NCI-H82 treated with DMSO at 0.1 percent for 48 hours (cell line): ENCODE results near the gene KLHL29.
"Not testable (repeated sequence)": the region's sequence is repeated elsewhere in the genome, so short reads cannot be mapped to it uniquely, and the experiment has no call there.

ENCODE experiments used
- DNase-seq: peaks from one replicate; lab custom pipeline; 2025; ENCODE audit not compliant: unreplicated experiment; lab: John Stamatoyannopoulos, UW

Gene KLHL29

DNA sequence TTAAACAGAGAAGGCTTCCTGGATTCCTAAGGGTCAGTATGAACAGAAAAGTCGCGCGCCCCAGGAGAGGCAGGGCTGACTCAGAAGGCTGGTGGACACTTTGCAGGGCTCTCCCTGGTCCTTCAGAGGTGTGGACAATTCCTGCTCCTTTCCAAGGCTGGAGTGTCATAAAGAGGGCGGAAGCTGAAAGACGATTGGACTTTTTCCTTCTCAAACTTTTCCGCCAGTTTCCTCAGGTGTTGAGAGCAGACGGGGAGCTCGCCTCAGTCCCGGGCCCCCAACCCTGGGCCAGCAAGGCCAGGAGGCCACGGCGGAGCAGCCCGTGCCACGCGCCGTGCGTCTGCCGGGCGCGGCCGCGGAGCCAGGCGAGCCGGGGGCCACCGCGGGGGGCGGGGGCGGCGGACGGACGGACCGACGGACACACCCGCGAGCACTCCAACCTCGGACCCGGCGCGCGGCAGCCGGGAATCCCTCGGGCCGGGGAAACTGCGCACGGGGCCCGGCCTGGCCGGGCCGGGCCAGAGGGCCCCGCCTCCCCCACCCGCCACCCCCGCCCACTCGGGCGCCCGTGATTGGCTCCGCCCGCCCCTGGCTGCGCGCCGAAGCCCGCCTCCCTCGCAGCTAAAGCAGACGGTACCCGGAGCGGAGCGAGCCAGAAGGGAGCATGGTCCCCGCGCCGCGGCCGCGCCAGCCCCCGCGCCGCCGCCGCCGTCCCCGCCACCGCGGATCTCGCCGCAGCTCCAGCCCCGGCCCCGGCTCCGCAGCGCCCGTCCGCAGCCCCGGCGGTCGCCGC, at the start of gene KLHL29:
Gene KLHL29, plus strand, starts transcription at position 629 of the 793 bp plus-strand sequence. CDS start 177,018 bp downstream, outside the sequence.
- DNase-seq, result no peak

DNA sequence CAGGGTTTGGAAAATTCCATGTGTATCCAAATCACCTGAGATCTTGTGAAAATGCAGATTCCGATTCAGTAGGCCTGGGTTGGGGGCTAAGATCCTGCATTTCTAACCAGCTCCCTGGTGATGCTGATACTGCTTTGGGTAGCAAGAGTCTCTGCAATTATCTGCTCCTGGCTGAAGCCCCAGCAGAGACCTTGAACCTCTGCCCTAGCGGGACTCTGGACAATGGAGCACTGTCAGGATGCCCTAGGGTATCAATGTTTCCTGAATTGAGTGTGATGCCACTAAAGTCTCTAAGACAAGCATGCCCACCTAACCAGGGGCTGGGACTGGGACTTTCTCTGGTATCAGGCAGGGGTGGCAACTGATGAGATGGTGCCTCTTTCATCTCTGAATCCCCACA, 49.4 kb upstream of the KLHL29 start:
- DNase-seq, result no peak

DNA sequence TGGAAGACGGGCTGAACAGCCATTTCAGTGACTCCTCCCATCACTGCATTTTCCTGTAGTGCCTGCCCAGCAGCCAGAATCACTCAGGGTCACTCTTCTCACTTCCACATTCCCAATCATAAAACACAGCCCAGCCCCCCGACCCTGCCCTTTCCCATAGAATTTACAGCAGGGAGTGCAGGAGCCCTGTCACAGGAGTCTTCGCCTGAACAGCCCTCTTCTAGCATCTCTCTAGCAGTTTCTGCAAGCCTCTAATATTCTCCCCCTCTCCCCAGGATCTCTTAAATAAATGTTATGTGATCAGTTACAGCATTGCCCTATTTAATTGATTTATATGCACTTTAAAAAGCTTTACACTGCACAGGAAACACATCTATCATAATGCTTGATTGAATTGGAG, 42.9 kb upstream of the KLHL29 start:
- DNase-seq, result no peak

DNA sequence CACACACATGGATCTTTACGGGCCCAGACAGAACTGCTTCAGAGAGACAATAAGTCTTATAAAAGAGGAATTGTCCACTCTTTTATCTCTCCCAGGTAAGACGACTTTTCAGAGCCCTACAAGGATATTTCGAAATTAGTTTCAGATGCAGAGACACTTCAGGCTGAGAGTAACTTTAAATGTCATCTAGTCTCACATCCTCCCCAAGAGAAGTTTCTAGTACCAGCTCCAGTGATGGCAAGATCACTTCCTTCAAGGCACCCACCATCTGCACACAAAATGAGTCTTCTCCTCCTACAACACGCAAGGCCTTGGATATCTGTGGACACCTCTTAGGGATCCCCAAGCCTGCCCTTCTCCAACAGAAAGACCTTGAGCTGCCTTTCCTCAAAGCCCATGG, 39.0 kb upstream of the KLHL29 start:
- no peak for DNase-seq

DNA sequence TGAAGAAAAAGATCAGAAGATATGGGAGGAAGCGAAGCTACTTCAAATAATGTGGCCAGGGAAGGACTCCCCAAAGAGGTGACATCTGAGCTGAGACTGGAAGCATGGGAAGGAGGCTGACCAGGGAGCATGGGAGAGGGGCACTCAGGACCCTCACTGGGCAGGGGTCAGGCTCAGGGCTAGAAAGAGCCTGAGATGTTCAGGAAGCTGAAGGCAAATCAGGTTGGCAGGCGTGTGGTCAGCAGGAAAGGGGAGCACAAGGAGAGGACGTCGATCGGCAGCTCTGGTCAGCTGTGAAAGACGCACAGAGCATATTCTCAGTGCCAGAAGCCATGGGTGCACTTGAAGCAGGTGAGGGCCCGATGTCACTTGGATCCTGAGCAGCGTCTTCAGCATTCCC, 38.2 kb upstream of the KLHL29 start:
- no peak for DNase-seq

DNA sequence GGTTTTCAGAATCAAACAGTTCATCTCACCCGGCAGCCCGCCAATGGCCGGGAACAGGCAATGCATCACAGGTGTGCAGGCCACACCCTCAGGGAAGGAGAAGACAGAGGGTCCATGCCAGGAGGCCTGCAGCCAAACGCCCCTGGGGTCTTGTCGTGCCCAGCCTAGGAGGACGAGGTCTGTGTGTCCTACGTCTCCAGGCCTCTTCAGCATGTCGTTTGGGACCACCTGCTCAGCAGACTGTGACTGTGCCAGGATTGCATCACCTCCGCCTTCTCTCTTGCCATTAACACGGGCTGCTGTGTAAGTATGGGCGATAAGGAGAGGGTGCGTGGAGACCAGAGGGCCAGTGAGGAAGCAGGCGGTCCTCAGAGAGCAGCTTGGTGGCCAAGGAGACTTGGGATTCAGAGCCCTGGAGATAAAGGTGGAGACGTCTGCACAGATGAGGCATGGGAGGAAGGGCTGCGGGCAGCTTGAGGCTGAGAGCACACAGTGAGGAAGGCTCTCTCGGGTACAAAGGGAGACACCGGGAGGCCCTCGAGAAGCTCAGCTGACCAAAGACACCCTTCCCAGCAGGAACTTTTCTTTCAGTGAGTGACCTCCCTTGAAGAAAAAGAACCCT, 37.4 kb upstream of the KLHL29 start:
- no peak for DNase-seq

DNA sequence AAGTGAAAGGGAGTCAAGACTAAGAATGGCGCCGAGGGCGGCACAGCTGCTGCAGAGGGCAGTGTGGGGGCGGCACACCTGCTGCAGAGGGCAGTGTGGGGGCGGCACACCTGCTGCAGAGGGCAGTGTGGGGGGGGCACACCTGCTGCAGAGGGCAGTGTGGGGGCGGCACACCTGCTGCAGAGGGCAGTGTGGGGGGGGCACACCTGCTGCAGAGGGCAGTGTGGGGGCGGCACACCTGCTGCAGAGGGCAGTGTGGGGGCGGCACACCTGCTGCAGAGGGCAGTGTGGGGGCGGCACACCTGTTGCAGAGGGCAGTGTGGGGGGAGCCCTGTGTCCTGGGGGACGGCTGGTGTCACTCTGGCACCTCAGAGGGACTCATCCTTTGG, 36.9 kb upstream of the KLHL29 start:
- not testable (repeated sequence) for DNase-seq

DNA sequence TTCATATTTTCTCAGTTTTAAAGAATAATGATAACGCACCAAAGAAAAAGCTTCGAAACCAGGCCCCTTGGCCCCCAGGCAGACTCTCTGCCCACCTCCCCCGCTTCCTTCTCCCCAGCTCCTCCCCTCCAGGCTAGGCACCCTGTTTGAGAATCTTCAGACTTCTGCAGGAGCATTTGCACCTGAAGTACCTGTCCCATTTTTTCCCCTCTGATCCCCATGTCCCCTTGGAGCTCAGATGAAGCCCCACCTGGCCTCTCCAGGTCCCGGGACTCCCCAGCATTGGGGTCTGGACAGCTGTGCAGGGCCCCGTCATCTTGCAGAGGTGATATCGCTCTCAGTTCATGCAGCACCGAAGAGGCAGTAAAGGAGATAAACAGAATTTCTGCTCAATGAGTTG, 35.5 kb upstream of the KLHL29 start:
- DNase-seq, result no peak

DNA sequence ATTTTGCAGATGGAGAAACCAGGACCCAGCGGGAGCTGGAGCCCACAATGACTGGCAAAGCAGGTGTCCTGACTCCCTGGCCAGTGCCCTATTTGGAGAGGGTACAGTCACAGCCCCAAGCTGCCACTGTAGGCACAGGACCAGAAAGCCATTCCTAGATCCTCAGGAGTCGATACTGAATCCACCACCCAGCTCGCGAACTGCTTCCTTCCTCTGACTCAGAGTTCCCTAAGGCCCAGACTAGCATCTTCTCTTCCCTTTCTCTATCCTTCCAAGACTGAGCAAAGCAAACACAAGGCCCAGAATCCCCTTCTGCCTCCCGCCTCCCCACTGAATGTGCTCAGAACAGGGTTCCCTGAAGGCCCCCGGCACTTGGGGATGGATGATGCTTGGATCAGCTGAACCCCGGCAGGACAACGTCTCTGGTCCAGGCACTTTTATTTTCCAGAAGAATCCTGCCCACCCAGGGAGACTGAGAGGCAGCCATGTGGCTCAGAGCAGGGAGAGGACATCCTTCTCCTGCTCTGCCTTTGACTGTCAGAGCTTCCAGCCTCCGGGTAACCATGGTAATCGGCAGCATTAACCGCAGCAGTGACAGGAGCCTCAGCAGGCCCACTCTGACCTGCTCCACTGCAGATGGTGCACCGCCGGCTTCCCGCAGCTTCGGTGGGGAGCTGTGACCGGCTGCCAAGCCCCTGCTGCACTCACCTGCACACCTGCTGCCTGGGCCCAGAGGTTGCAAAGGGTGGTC, 34.8 kb upstream of the KLHL29 start:
- DNase-seq, result no peak

DNA sequence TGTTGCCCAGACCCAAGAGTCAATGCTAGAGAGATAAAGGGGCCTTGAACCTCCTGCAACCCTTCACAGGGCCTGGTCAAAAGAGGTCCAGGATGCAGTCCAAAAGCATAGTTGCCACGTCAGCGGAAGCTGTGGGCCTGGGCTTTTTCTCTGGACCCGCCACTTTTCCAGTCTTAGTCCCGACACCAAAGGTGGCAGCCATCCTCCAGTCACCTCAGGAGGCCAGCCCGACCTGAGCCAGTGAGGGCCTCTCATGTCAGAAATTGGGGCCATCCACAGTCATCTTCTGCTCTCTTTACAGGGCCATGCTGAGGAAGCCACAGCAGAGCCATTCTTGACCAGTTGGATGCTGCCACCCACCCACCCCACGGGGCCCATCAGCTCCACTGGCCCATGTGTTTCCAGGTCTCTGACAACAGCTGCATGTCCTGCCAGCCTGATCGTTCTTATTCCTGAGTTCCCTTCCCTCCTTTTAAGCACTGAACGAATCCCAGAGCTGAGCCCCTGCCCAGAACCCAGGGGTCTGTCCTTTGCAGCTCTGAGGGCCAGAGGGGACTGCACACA, 34.1 kb upstream of the KLHL29 start:
- no peak for DNase-seq

DNA sequence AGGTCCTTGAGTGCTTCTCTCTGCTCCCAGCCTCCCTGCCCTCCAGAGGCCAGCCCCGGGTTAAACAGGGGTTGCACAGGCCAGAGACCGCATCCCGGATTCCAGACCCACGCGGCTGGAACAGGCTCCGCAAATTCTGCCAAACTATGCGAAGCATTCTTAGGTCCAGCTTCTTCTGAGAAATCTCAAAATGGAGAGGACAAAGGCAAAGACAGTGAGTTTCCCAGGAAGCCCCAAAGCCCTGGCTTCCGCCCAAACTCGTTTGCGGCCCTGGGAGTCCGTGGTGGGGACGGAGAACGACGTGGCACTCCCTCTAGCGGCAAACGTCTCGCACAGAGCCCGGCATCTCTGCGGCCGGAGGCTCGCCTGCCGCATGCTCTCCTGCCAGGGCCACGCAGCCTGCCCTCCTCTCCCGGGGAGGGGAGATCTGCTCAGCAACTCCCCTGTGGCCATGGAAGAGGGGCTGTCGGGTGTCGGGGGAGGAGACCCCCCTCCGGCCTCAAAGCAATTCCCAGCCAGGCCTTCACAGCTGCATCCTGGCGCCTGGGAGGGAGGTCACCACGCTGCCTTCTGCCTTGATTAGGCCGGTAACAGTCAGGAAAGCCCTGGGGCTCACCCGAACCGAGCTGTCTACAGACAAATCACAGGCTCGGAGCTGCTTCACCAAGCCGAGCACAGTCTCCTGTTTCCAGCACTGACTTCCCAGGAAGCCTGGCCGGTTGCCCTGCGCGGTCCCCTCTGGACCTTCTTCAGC, 33.4 kb upstream of the KLHL29 start:
- no peak for DNase-seq

DNA sequence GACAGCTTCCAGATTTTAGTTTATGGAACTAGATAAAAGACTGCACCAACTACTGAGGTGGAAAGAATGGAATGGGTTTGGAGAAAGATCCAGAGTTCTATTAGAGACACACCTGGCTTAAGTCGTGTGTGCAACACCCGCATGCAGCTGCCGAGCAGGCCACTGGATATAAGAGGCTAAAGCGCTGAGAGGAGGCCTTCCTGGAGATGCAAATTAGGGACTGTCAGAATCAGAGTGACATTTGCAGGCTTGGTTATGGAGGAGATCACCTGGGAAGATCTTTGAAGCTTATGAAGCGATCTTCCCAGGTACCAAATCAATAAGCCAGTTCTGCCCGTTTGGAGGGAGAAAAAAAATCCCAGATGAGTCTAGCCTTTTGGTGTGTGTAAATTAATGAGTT, 30.4 kb upstream of the KLHL29 start:
- no peak for DNase-seq

DNA sequence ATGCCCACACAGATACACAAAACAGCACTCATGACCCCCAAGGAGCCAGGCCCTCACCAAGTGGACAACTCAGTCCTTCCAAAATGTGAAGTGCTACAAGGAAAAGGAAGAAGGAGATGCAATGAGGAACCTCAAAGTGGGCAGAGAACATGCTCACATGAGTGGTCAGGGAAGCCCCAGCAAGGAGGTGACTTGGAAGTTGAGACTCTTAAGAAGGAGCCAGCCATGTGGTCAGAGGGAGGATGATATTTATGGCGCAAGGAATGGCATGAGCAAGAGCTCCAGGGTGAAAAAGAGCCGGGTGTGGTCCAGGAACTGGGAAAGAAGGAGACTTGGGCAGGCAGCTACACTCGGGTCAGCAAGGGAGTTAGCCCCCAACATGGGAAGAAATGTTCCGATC, 30.0 kb upstream of the KLHL29 start:
- no peak for DNase-seq

DNA sequence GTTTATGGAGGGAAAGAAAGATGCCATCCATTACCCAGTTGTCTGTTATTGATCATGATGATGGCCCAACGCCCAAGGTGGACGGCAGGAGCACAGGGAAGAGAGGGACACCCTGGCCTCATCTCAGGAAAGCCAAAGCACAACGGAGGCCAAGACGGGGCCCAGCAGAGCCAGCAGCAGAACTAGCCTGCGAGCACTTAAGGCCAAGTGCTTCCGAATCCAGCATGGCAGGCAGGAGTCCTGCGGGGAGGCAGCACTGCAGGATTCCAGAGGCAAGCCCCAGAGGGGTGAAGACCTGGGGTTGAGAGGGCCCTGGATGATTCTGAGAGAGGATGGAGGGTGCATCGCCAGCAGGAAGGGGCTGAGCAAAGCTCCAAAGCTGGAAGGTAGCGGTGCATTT, 28.3 kb upstream of the KLHL29 start:
- no peak for DNase-seq

DNA sequence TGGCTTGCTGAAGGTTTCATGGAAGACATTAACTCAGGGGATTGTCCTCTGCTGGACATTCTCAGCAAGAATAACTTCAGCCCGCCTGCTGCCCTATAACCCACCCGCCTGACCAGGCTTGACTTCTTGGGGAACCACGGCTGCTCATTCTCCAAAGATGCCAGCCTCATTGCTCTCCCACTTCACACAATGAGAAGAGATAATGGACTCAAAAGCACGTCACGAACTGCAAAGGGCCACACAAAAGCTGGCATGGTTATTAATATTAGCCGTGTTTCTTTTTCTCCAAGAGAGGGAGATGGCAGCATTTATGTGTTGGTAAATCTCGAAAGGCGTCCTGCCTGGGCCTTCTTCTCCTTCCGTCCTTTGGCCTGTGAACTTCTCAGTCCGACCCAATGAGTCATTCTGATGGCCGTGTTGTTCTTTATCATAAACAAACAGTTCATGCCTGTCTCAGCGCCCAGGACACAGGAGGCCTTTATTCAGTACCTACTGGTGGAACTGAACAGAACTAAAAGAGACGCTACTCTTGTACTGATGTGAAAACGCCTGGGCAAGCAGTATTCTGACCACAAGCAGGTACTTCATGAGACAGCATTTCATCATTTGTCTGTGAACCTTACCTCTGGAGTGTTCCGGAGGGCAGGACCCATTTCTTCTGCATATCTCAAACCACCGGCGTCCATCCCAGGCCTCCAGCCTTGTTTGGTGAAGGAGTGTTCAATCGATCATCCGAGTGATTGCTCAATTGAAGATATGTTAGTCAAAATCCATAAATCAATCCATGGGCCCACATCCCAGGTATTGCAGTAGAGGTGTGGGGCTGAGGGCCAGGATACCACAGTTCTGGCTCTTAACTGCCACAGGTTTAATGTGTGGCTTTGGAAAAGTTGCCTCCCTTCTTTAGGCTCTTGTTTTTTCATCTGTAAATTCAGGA, 25.1 kb upstream of the KLHL29 start:
- no peak for DNase-seq

DNA sequence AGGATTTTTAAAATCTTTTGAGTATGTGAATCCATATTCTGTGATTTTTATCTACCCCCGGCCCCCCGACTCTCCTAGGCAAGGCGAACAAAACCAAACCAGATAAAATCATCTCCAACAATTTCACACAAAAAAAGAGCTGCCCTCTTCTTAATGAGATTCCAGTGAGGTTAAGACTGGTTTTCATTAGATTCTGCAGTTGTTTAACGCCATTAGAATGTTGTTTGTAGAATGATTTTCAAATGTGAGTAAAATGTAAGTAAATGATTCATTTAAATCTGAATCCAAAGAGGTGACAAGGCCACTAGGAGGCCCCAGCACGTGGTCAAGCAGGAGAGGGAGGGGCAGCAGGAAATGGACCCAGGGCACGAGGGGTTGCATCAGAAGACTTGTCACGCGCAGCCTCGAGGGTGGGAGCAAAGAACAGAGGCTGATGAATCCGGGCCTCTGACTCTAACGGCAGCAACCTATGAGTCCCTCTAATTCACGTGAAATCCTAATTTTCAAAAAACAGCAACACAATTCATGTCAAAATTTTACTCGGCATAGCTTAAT, 24.3 kb upstream of the KLHL29 start:
- DNase-seq, result no peak

DNA sequence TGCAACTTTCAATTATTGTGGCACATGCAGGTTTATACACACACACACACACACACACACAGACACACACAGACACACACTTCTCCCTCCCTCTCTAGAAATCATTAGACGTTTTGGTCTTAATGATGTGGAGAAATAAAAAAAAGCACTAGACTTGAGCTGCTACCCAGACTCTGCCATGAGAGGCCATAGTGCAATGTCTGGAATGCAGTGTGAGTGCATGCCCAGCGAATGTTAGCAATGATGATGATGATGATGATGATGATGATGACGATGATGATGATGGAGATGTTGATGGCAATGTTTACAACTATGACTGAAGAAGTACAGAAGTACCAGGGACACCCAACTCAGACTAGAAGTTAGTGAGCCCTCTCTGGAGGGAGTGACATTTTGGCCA, 23.8 kb upstream of the KLHL29 start:
- no peak for DNase-seq

DNA sequence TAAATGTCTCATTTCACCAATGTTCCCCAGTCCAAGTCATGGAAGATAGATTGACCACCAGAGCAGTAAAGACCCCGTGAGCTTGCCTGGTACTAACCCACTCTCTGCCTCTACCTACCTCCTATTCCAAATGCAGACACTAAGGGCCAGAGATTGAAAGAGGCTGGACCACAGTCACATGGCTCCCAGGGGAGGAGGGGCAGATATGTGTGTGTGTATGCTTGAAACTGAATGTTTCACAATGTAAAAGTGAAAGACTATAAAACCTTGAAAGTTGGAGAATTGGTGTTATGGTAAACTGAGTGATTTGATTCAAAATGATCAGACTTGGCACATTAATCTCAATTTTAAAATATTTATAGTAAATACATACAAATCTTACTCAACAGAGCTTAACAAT, 21.7 kb upstream of the KLHL29 start:
- no peak for DNase-seq

DNA sequence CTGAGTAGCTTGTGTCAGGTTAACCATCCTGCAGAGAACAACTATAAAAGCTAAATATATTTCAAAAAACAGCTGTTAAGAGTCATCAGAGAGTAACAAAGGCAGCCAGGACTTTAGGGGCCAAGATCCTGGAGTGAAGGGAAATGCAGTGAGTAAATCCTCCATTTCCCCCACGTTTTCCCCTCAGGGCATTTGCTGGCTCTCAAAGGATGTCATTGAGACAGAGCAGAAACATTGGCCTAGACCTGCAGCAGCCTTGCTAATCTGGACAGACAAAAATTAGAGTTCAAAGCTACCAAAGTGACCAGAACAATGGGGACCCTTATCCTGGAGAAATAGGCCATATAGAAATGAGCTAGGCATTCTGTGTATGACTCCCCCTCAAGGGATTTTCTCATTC, 21.1 kb upstream of the KLHL29 start:
- DNase-seq, result no peak

DNA sequence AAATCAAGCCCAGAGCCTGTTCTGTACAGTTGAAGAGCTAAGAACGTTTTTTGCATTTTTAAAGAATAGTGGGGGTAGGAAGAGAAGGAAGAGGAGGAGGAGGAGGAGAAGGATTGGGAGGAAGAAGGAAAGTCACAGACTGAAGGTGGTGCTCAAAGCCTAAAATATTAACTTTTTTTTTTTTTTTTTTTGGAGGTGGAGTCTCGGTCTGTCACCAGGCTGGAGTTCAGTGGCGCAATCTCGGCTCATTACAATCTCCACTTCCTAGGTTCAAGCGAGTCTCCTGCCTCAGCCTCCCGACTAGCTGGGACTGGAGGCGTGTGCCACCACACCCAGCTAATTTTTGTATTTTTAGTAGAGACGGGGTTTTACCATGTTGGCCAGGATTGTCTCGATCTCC, 18.3 kb upstream of the KLHL29 start:
- DNase-seq, result no peak
